SK-N-SH (cell line): Measurements from ENCODE around the gene ANKFN1. TPM values are rescaled to one million over a fixed set of nuclear protein-coding genes. Genes with fewer than 3 reads are reported as not detected.

Experiments
- CTCF ChIA-PET: fragments of 300-600, 350-600 bp; formaldehyde crosslinking; extraction: SDS; loops from one replicate; lab custom pipeline; 2021; lab: Yijun Ruan, JAX
- POLR2A ChIA-PET: fragments of 350-600 bp; sonication (Branson Sonifier 250); formaldehyde crosslinking; extraction: SDS; loops from one replicate; lab custom pipeline; 2020; ENCODE audit warnings: antibody characterized with exemption, inconsistent platforms; lab: Yijun Ruan, JAX
- DNase-seq: peaks from one replicate; pipeline ENCODE4 v3.0.0; 2012
- H2AFZ ChIP-seq: fragments of 200-600 bp; sonication (generic); 2 replicates; pipeline ENCODE4 v1.8.1; 2016; ENCODE audit warnings: antibody characterized with exemption, mild to moderate bottlenecking, low read depth
- H3F3A ChIP-seq: fragments of 200-600 bp; sonication (generic); replicated peaks from 2 replicates; pipeline ENCODE3; 2016; ENCODE audit warnings: antibody characterized with exemption, mild to moderate bottlenecking; ENCODE audit not compliant: insufficient read depth
- H3K27ac ChIP-seq, 2 experiments: fragments of 200-500 bp in 1 of 2; fragments of 200-600 bp in 1 of 2; sonication (Bioruptor generic) in 1 of 2; sonication (generic), shearing (Covaris generic) in 1 of 2; 2 replicates each; pipeline versions ENCODE4 v1.5.1 to v1.6.1; 2014 to 2016; ENCODE audit warnings: low read depth in 2 of 2, inconsistent platforms in 1 of 2, low read length in 1 of 2, mild to moderate bottlenecking in 1 of 2, mixed read lengths in 1 of 2
- H3K27me3 ChIP-seq: fragments of 200-600 bp; sonication (generic), shearing (Covaris generic); 2 replicates; pipeline ENCODE4 v1.6.1; 2016; ENCODE audit warnings: mixed run types; ENCODE audit not compliant: insufficient read depth
- H3K36me3 ChIP-seq, 2 experiments: fragments of 200-500 bp in 1 of 2; fragments of 200-600 bp in 1 of 2; sonication (Bioruptor generic) in 1 of 2; sonication (generic) in 1 of 2; replicated peaks in 1 of 2; 2 replicates each; pipeline versions ENCODE3 to v1.5.1; 2014 to 2016; ENCODE audit warnings: low read length in 1 of 2, mild to moderate bottlenecking in 1 of 2; ENCODE audit not compliant: insufficient read depth in 2 of 2, control insufficient read depth in 1 of 2
- H3K4me1 ChIP-seq, 2 experiments: fragments of 200-500 bp in 1 of 2; fragments of 200-600 bp in 1 of 2; sonication (Bioruptor generic) in 1 of 2; sonication (generic), shearing (Covaris generic) in 1 of 2; 2 replicates each; pipeline versions ENCODE4 v1.5.1 to v1.6.1; 2014 to 2016; ENCODE audit warnings: low read depth in 1 of 2, low read length in 1 of 2, mixed run types in 1 of 2; ENCODE audit not compliant: insufficient read depth in 2 of 2, control insufficient read depth in 1 of 2
- H3K4me2 ChIP-seq: fragments of 200-600 bp; sonication (generic), shearing (Covaris generic); 2 replicates; pipeline ENCODE4 v1.6.1; 2017; ENCODE audit warnings: mixed run types
- H3K4me3 ChIP-seq, 2 experiments: fragments of 200-500 bp in 1 of 2; fragments of 200-600 bp in 1 of 2; sonication (Bioruptor generic) in 1 of 2; sonication (generic), shearing (Covaris generic) in 1 of 2; 2 replicates each; pipeline versions ENCODE4 v1.5.1 to v1.8.1; 2014 to 2016; ENCODE audit warnings: low read depth in 2 of 2, inconsistent platforms in 1 of 2, low read length in 1 of 2, mild to moderate bottlenecking in 1 of 2, mixed read lengths in 1 of 2, moderate library complexity in 1 of 2
- H3K79me2 ChIP-seq: fragments of 200-600 bp; sonication (generic); 2 replicates; pipeline ENCODE4 v1.8.1; 2017; ENCODE audit warnings: mild to moderate bottlenecking; ENCODE audit not compliant: insufficient read depth
- H3K9ac ChIP-seq: fragments of 200-600 bp; sonication (generic); 2 replicates; pipeline ENCODE4 v1.6.1; 2017; ENCODE audit warnings: mixed run types
- H3K9me2 ChIP-seq: fragments of 200-600 bp; sonication (generic); 2 replicates; pipeline ENCODE4 v1.6.1; 2017; ENCODE audit warnings: mixed run types
- H3K9me3 ChIP-seq: fragments of 200-600 bp; sonication (generic); 2 replicates; pipeline ENCODE4 v1.6.1; 2017; ENCODE audit warnings: mixed run types, mild to moderate bottlenecking, moderate library complexity
- H4K20me1 ChIP-seq: fragments of 200-600 bp; sonication (generic); 2 replicates; pipeline ENCODE4 v1.6.1; 2017; ENCODE audit warnings: mild to moderate bottlenecking, mixed run types; ENCODE audit not compliant: insufficient read depth
- CHD2 ChIP-seq: fragments of 150-350 bp; IDR thresholded peaks from 2 replicates; pipeline ENCODE4 v1.6.1; 2018; ENCODE audit warnings: low read length; ENCODE audit not compliant: partially characterized antibody
- GABPA ChIP-seq: IDR thresholded peaks from 2 replicates; pipeline ENCODE4 v1.4.0; 2012; ENCODE audit warnings: low read depth, mild to moderate bottlenecking
- MEF2A ChIP-seq: IDR thresholded peaks from 2 replicates; pipeline ENCODE4 v1.4.0; 2012; ENCODE audit warnings: low read depth, borderline replicate concordance
- RAD21 ChIP-seq: IDR thresholded peaks from 2 replicates; pipeline ENCODE4 v1.6.1; 2012; ENCODE audit warnings: mild to moderate bottlenecking, low read length
- TCF12 ChIP-seq: IDR thresholded peaks from 2 replicates; pipeline ENCODE4 v1.4.0; 2012
- TEAD4 ChIP-seq: IDR thresholded peaks from 2 replicates; pipeline ENCODE4 v1.4.0; 2012; ENCODE audit warnings: mild to moderate bottlenecking, borderline replicate concordance; ENCODE audit not compliant: insufficient read depth
- YY1 ChIP-seq: IDR thresholded peaks from 2 replicates; pipeline ENCODE4 v1.4.0; 2012; ENCODE audit warnings: low read depth, mild to moderate bottlenecking
- ZBTB33 ChIP-seq: IDR thresholded peaks from 2 replicates; pipeline ENCODE4 v1.4.0; 2012; ENCODE audit warnings: low read depth, borderline replicate concordance
- WGBS: methylation state at CpG from one replicate; pipeline ENCODE4 v1.1.6; 2017; ENCODE audit warnings: low lambda C conversion rate; 5-methylcytosine and 5-hydroxymethylcytosine counted together
- polyA plus RNA-seq, 3 experiments: library from polyadenylated mRNA; depleted of rRNA; stranded (reverse); fragments of >200 nt; gene quantifications; 2 replicates each; pipeline ENCODE4 v1.2.3, GENCODE V29; 2012
- TF ChIP-seq, protein P1 (sequence below): IDR thresholded peaks from 2 replicates; pipeline ENCODE4 v1.6.1; 2012; ENCODE audit warnings: mild to moderate bottlenecking, low read depth, low read length, moderate library complexity
- TF ChIP-seq, protein P2 (sequence below): IDR thresholded peaks from 2 replicates; pipeline ENCODE4 v1.4.0; 2012; ENCODE audit warnings: low read depth, borderline replicate concordance
- TF ChIP-seq, protein P3 (sequence below): IDR thresholded peaks from 2 replicates; pipeline ENCODE4; 2012

Gene ANKFN1
- polyA plus RNA-seq, 1 of the 3 experiments (the other 2 are of a cell fraction) = 0.07 TPM

DNA sequence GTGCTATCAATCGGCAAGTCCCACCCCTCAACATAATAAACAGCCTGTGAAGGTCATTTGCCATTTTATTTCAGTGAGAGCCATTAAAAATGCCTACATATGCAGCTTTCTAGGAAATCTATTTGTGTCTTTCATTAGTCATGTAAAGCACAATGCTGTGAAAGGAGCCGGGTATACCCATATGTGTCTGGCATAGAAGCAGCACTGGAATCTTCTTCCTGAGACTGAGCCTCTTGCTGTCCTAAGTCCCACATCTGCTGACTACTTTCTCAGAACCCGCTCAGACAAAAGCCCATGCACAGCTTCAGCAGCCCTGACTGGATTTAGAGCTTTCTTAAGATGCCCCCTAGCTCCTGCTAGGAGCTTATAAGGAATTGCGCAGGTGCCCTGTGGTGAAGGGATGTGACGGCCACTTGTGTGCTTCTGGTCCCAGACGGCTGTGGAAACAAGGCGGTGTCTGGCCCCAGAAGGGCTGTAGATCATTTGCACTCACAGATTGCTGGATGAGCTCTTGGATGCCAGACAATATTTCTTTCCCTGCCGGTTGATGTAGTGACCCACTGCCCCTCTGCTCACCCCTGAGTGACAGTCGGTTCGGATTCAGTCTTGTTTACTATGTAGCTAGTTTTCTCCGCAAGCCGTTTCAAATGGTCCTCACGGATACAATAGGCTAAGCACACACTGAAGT, 172.2 kb downstream of the ANKFN1 start:
- Histone ChIP-seq H2AFZ (no peak overlapping the region), H3K36me3 (no peaks in the 10 kb centered on the region), H3K79me2 (no peaks in the 10 kb centered on the region), H3K27ac (no peak overlapping the region), H3K4me3 (no peak overlapping the region), H3K4me2 (no peak overlapping the region), H3K27me3 (peaks cover 22% of the 10 kb centered on the region; the same call in 1 of the 2 replicates), H3K9ac (no peak overlapping the region), H3K4me1 (no peaks in the 10 kb centered on the region), H3K9me3 (no peaks in the 10 kb centered on the region), H3K9me2 (no peaks in the 10 kb centered on the region), H3F3A (no peaks in the 10 kb centered on the region), H4K20me1 (no peaks in the 10 kb centered on the region)
- DNase-seq = no peak
- WGBS = 14% methylated on average over 13 of the region's 13 CpGs
- POLR2A ChIA-PET = no interaction called here
- CTCF ChIA-PET = interaction anchor here (2.1 kb wide), 1 partner anchor 8 kb away, joined by 6 read pairs; no protein-coding TSS in a partner anchor
- no peak for TF ChIP-seq GABPA
- no peak for TF ChIP-seq TEAD4
- TF ChIP-seq TCF12 = no peak
- TF ChIP-seq YY1 = no peak
- no peak for TF ChIP-seq ZBTB33
- TF ChIP-seq, protein P1, sequence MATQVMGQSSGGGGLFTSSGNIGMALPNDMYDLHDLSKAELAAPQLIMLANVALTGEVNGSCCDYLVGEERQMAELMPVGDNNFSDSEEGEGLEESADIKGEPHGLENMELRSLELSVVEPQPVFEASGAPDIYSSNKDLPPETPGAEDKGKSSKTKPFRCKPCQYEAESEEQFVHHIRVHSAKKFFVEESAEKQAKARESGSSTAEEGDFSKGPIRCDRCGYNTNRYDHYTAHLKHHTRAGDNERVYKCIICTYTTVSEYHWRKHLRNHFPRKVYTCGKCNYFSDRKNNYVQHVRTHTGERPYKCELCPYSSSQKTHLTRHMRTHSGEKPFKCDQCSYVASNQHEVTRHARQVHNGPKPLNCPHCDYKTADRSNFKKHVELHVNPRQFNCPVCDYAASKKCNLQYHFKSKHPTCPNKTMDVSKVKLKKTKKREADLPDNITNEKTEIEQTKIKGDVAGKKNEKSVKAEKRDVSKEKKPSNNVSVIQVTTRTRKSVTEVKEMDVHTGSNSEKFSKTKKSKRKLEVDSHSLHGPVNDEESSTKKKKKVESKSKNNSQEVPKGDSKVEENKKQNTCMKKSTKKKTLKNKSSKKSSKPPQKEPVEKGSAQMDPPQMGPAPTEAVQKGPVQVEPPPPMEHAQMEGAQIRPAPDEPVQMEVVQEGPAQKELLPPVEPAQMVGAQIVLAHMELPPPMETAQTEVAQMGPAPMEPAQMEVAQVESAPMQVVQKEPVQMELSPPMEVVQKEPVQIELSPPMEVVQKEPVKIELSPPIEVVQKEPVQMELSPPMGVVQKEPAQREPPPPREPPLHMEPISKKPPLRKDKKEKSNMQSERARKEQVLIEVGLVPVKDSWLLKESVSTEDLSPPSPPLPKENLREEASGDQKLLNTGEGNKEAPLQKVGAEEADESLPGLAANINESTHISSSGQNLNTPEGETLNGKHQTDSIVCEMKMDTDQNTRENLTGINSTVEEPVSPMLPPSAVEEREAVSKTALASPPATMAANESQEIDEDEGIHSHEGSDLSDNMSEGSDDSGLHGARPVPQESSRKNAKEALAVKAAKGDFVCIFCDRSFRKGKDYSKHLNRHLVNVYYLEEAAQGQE = no peak
- TF ChIP-seq, protein P2, sequence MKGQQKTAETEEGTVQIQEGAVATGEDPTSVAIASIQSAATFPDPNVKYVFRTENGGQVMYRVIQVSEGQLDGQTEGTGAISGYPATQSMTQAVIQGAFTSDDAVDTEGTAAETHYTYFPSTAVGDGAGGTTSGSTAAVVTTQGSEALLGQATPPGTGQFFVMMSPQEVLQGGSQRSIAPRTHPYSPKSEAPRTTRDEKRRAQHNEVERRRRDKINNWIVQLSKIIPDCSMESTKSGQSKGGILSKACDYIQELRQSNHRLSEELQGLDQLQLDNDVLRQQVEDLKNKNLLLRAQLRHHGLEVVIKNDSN = no peak
- TF ChIP-seq, protein P3, sequence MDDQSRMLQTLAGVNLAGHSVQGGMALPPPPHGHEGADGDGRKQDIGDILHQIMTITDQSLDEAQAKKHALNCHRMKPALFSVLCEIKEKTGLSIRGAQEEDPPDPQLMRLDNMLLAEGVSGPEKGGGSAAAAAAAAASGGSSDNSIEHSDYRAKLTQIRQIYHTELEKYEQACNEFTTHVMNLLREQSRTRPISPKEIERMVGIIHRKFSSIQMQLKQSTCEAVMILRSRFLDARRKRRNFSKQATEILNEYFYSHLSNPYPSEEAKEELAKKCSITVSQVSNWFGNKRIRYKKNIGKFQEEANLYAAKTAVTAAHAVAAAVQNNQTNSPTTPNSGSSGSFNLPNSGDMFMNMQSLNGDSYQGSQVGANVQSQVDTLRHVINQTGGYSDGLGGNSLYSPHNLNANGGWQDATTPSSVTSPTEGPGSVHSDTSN = no peak
- no peak for TF ChIP-seq MEF2A
- no peak for TF ChIP-seq RAD21
- no peak for TF ChIP-seq CHD2
